GM18907 (cell line): ENCODE measurements around the gene POLR2A.
A peak's percentile ranks its signal among the peaks of the same experiment; 100 is the strongest.

Source experiments
- ATAC-seq: cut with Tn5 transposase; IDR thresholded peaks from one replicate; pipeline ENCODE4 v1.9.1; 2021; ENCODE audit warnings: mild to moderate bottlenecking, moderate library complexity; ENCODE audit not compliant: unreplicated experiment

Gene POLR2A

DNA sequence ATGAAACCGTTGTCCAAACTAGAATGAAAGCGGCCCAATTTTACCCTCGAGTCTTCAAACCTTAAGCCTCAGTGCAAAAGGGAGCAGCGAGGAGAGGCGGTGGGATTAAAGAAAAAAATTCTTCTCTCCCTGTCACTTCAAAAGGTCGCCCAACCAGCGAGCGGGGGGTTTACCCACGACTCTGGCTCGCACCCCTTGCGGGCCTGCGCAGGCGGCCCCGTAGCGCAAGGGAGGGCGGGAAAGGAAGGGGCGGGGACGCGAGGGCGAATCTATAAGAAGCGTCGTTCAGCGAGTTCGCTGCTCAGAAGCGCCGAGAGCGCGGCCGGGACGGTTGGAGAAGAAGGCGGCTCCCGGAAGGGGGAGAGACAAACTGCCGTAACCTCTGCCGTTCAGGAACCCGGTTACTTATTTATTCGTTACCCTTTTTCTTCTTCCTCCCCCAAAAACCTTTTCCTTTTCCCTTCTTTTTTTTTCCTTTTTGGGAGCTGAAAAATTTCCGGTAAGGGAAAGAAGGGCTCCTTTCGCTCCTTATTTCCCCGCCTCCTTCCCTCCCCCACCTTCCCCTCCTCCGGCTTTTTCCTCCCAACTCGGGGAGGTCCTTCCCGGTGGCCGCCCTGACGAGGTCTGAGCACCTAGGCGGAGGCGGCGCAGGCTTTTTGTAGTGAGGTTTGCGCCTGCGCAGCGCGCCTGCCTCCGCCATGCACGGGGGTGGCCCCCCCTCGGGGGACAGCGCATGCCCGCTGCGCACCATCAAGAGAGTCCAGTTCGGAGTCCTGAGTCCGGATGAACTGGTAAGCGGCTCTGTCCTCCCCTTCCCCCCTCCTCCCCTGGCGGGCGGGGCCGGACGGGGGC lies at the start of gene POLR2A:
Gene POLR2A, plus strand, starts transcription at position 300 of the 852 bp plus-strand sequence.
- peak; percentile 72 for ATAC-seq

DNA sequence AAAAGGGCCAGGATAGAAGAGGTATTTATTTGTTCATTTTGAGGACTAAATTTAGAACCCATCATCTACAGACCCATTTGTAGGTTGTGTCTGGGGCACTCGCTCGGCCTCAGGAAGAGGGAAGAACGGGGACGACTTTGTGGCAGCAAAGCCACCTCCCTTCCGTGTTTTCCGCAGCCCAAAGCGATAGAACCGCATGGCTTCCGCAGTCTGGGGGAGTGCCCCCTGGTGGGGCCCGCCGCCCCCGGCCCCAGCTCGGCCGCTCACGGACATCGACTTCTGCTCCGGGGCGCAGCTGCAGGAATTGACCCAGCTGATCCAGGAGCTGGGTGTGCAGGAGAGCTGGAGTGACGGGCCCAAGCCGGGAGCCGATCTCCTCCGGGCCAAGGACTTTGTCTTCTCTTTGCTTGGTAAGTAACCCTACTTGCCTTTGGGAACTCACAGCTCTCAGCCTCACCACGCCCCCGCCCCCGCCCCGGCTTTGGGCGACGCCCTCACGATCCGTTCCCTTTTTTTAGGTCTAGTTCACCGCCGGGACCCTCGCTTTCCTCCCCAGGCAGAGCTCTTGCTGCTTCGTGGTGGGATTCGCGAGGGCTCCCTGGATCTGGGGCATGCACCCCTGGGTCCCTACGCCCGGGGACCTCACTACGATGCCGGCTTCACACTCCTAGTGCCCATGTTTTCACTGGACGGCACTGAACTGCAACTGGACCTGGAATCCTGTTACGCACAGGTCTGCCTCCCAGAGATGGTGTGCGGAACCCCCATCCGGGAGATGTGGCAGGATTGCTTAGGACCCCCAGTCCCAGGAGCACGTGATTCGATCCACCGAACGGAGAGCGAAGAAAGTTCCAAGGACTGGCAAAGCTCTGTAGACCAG lies 48.2 kb upstream of the POLR2A start:
- ATAC-seq = peak; percentile 24

DNA sequence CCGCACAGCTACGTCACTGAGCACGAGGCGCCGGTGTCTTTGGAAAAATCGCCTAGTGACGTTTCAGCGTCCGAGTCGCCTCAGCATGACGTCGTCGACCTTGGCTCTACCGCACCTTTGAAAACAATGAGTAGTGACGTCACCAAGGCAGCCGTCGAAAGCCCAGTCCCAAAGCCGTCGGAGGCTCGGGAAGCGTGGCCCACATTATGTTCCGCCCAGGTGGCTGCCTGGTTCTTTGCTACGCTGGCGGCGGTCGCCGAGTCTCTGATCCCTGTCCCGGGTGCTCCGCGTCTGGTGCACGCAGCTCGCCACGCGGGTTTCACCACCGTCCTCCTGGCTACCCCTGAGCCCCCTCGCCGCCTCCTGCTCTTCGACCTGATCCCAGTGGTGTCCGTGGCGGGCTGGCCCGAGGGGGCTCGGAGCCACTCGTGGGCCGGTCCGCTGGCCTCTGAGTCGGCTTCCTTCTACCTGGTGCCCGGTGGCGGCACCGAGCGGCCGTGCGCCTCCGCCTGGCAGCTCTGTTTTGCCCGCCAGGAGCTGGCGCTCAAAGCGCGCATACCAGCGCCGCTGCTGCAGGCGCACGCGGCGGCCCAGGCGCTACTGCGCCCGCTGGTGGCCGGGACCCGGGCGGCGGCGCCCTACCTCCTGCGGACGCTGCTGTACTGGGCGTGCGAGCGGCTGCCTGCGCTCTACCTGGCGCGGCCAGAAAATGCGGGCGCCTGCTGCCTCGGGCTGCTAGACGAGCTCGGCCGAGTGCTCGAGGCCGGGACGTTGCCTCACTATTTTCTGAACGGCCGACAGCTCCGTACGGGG lies 47.4 kb upstream of the POLR2A start:
- ATAC-seq = peak; percentile 33

DNA sequence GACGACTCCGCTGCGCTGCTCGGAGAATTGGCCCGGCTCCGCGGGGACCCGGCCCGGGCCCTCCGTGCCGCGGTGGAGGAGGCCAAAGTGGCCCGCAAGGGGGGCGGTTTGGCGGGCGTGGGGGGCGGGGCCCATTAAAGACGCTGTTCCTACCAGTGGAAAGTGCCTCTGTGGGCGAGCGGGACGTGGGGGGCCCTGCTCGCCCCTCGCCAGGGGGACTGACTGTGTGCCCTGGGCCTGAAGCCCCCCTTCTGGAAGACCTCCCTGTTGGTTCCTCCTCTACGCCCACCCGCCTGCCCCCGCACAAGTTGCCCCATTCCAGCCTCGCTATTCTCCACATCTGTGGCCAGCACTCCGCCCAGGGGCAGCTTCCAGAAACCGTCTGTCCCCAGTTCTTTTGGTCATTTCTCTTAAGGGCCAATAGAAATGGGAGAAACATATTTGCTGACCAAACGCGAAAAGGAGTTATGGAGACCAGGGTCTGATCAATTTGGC lies 46.8 kb upstream of the POLR2A start:
- ATAC-seq = no peak

DNA sequence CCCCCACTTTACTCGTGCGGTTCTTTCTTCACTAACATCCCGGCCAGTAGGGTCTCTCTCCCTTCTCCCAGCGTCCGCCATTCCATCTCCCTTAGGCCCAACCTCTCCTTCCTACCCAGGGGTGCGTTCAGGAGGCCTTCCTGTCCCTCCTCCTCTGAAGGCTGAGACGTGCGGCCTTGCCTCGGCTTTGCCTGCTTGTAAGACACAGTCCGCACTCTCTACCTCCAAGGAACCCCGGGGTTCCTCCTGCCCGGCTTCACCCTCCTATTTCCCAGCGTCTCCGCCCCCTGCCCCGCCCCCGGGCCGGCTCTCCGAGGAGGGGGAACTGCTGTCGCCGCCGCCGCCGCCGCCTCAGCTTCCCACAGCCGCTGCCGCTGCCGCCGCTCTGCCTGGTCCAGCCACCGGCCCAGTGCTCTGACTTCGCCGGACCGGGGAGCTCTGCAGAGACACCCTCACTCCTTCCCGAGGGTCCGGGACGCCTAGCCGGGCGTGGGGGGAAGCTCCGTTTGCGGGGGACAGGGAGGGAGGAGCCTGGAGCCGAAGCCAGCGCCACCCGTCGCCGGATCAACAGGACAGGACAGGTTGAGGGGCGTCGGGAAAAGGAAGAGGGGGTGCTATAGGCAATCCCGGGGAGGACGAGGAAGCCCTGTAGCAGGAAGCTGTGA lies 46.1 kb upstream of the POLR2A start:
- ATAC-seq = no peak

DNA sequence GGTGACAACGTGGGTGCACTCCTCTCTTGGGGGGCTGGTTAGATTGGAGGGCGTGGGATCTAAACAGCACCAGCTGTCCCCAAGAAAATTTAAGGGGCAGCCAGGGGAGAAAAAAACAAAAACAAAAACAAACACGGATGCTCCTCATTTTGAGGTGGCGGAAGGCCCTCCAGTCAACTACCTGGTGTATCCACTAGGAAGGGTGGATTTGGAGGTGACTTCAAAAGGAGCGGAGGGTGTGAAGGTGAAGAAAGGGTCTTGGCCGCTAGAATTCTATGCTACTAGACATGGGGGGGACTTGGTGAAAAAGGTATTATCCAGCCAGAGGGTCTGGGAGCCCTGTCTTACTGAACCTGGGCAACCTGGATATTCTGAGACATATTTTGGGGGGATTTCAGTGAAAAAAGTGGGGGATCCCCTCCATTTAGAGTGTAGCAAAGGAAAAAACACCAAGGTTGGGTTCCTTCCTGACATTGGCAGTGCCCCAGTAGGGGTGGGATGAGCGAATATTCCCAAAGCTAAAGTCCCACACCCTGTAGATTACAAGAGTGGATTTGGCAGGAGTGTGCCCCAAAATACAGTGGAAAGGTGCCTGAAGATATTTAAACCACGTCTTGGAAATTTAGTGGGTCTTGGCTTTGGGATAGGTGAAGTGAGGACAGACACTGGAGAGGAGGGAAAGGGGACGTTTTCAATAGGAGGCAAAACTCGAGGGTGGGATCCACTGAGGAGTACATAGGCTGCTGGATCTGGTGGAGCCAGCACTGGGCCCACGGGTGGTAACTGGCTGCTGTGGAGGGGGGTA lies 45.3 kb upstream of the POLR2A start:
- no peak for ATAC-seq

DNA sequence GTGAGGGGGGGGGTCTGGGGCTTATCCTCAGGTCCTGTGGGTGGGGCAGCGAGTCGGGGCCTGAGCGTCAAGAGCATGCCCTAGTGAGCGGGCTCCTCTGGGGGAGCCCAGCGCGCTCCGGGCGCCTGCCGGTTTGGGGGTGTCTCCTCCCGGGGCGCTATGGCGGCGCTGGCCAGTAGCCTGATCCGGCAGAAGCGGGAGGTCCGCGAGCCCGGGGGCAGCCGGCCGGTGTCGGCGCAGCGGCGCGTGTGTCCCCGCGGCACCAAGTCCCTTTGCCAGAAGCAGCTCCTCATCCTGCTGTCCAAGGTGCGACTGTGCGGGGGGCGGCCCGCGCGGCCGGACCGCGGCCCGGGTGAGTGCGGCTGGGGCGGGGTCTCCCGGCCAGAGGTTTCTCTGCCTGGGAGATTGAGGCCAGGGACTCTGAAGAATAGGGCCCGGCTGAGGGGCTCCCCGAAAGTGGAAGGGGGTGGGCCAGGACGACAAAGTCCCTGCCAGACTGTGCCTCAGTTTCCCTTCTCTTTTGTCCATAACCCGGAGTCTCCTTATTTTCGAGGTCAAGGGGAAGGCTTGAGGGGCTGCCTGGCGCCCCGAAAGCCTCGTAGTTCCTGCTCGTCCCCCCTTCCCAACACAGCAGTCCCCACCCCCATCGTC lies 44.6 kb upstream of the POLR2A start, which contains the start of gene FGF11:
Gene FGF11, plus strand, starts transcription at position 51 of the 651 bp plus-strand sequence. Its CDS starts 109 bp downstream, at position 160.
- ATAC-seq = no peak

DNA sequence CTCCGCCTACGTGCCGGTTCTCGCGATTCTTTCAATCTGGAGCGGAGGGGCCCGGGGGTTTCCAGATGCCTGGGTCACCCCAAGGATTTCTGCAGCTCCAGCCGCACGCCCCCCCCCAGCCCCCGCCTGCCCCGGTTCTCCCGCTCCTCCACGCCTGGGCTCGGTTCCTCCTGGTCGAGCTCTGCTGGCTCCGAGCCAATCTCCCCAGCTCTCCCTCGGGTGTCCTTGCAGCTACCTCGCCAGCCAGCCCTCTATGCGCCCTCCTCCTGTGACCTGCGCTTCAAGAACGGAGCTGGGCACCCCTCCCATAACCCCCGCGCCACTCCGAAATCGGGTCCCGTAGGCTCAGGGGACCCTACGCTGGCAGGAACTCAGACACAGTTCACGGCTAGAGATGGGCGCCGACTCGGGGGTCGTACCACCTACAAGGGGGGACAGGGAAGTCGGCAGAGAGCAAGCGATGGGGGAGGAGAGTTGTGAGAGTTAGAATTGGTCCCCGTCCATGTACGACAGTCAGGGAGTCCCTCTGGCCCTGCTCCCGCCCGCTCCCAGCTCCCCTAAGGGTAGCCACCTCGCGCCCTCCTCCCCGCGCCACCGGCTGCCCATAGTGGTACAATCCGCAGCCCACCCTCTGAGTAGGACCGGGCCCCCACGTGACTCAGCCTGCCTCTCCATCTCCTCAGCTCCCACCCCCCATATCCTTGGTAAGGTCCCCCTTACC lies 43.9 kb upstream of the POLR2A start:
- no peak for ATAC-seq

DNA sequence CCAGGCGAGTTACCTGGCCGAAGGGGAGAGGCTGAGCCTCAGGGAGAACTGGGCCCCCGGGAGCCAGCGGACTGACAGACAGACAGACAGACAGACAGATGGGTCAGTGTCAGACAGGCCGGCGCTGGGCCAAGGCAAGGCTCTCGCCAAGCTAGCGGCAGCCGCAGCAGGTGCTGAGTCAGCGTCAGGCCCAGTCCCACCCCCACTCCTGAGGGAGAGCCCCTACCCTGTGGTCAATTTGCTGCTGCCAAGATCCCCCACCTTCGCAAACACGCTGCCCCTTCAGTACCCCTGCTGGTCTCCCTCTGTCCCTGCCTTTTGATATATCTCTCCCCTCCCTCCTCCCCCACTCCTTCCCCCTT lies 43.4 kb upstream of the POLR2A start:
- no peak for ATAC-seq

DNA sequence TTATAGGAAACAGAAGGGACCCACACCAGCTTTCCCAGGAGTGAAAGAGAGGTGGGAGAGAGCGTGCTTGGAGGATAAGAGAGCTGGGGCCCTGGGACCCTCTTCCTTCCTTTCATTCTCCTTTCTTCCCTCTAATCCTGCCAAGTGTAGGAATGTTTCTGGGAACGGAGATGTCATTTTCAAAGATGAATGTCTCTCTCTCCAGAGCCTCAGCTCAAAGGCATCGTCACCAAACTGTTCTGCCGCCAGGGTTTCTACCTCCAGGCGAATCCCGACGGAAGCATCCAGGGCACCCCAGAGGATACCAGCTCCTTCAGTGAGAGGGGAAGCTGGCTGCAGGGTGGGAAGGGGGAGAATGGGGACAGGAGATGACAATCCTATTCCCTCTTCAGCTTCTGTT lies 42.9 kb upstream of the POLR2A start:
- no peak for ATAC-seq

DNA sequence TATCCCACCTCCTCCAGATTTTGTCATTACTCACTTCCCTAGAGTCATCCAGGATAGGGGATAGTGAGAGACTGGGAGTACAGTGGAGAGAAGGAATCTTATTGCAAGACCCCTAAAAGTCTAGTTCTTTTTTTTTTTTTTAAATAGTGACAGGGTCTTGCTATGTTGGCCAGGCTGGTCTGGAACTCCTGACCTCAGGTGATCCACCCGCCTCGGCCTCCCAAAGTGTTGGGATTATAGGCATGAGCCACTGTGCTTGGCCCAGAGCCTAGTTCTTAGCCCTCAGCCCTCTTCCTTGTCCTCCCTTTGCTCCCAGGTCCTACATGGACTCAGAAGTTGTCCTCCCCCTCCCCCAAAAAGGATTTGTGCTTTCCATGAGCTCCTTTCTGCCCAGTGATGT lies 42.0 kb upstream of the POLR2A start:
- ATAC-seq = no peak

DNA sequence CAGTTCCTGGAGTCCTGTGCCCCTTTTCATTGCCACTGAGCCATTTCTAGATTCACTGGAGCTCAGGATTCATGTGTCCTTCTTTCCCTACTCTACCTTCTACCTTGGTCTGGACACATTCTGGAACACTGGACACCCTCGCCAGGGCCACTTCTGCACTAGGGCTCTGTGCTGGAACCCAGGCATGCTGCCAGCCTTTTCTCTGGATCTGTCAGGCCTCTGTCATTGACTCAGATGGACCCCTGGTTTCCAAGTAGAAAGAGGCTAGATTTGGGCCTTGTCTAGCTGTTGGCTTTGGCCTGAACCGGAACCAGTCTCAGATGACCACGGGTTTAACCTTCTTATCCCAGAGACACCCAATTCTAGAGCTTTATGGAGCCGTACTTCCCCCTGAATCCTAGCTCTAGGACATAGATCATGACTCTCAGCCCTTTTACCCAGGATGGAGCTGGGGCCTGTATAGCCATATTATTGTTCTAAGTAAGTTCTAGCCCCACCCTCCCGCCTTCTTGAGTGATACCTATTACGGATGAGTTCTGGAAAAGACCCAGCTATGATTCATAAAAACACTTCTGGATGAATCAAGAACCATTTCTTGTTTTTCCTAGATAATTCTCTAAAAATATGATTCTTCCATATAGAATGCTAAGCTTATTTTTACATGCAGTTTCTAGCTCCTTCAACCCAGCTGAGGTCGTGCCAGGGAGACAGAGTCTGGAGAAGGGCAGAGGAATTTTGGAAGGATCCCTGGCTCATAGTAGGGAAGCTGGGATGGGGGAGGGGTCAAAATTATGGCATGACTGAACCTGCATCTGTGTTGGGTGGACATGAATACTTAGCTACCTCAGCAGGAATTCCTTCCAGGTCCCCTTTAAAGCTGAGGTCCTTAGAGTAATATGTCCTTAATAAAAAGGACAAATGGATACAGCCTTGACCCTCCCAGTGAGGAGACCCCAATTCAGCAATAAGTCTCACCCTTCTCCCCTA lies 40.4 kb upstream of the POLR2A start:
- ATAC-seq = no peak

DNA sequence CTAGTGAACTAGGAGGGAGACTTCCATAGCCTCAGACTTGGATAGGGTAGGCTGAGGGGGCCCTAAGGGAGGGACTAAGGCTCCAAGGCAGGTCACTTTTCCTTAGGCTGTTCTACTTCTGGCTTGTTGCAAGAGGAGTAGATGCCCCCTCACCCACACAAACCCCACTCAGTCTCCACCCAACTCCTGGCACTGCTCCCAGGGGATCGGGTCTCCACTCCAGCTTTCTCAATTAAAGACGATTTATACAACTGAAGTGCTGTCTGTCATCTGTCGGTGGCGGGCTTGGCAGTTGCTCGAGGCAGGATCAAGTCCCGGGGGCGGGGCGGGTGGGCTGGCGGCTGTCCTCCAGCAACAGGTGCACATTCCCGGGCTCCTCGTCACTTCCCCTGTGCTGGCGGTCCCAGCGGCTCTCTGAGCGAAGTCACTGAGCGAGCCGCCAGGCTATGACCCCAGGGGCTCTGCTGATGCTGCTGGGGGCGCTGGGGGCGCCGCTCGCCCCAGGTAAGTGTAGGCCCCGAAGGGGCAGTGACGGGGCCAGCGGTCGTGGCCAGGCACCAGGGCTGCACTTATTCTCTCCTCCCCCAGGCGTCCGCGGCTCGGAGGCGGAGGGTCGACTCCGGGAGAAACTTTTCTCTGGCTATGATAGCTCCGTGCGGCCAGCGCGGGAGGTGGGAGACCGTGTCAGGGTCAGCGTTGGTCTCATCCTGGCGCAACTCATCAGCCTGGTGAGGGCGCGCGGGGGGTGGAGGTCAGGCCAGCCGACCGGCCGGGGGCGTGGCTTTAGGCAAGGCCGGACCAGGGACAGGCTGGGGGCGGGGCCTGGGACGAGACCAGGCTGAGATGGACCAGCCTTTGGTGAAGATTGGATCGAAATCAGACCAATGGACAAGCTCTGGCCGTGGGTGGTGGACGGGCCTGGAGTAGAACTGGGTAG lies 39.2 kb upstream of the POLR2A start, which contains the start of gene CHRNB1:
Gene CHRNB1, plus strand, starts transcription at position 380 of the 937 bp plus-strand sequence. Its CDS starts 67 bp downstream, at position 447.
- no peak for ATAC-seq

DNA sequence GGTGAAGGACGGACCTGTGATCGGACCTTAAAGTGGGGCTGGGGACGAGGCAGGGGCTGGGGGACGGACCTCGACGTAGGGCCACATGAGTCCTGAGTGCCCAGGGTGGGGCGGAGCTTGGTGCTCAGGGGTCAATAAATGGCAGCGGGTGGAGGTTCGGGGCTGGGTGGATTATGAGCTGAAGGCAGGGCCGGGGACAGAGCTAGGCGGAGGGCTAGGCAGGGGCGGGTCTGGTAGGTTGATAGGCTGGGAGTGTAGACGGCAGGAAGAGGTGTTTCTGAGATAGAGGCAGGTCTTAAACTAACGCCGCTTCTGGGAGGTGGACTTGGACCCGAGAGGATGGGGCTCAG lies 38.6 kb upstream of the POLR2A start:
- no peak for ATAC-seq

DNA sequence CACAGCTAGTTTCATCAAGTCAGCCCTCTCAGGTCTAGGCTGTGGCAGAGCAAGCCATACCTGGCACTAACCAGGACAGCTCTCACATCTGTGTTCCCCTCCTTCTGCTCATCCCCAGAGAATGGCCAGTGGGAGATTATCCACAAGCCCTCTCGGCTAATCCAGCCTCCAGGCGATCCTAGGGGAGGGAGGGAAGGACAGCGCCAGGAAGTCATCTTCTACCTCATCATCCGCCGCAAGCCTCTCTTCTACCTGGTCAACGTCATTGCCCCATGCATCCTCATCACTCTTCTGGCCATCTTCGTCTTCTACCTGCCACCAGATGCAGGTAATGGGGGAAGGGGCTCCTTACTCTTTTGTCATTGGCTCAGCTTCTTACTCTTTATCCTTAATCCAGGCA lies 35.7 kb upstream of the POLR2A start:
- ATAC-seq = no peak

DNA sequence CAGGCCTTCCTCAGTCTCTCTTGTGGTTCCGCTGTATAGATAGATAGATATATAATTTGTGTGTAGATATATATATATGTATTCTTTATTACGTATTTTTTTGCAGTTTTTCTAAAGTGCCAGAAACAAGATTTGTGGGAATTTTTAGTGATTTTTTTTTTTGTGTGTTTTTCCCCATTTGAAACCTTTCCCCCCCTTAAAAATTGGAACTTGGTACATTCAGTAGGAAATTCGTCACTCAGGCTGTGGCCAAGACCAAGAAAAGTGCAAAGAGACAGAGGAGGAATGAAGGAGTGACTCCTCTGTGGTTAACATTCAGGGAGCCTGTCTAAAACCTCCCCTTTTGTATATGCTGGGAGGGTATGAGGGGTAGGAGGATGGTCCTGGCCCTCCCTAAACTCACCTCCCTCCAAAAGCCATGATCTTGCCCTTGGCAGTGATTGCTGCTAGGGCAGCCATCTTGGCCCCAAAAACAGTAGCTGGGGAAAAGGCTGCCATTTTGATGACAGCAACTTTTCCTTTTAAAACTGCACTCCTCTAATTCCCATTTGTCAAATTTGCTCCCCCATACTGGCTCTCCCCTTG lies 24.1 kb upstream of the POLR2A start:
- ATAC-seq = no peak
